Activated CD4-positive, alpha-beta T cell treated with anti-CD3 and anti-CD28 coated beads, Interleukin-2, amount 50 U/mL, for 16 hours (primary cell): Measurements from ENCODE around the gene DYRK3.
A peak's percentile ranks its signal among the peaks of the same experiment; 100 is the strongest.

ENCODE experiments used
- DNase-seq: peaks from one replicate; pipeline ENCODE4 v3.0.0-alpha.2; 2020

Gene DYRK3

GRCh38 chr1:206684478-206685333 lies 49.4 kb downstream of the DYRK3 start, which contains the start of gene MAPKAPK2:
MAPKAPK2 (plus strand) TSS chr1:206684905; CDS start chr1:206685230, 325 bp downstream.
- DNase-seq = peak; percentile 72

GRCh38 chr1:206685334-206685768 lies 50.0 kb downstream of the DYRK3 start:
- peak; percentile 30 for DNase-seq

GRCh38 chr1:206685769-206686477 lies 50.6 kb downstream of the DYRK3 start:
- peak; percentile 49 for DNase-seq

GRCh38 chr1:206686478-206687249 lies 51.3 kb downstream of the DYRK3 start:
- peak; percentile 46 for DNase-seq

GRCh38 chr1:206687251-206687914 lies 52.0 kb downstream of the DYRK3 start:
- no peak for DNase-seq

- no peak for DNase-seq
Measured at GRCh38 chr1:206687915-206688442, 52.6 kb downstream of the DYRK3 start.

- DNase-seq = no peak
Measured at GRCh38 chr1:206690516-206690915, 55.2 kb downstream of the DYRK3 start.

GRCh38 chr1:206691604-206692003 lies 56.3 kb downstream of the DYRK3 start:
- DNase-seq = no peak

- no peak for DNase-seq
Measured at GRCh38 chr1:206693029-206693428, 57.7 kb downstream of the DYRK3 start.

- no peak for DNase-seq
Measured at GRCh38 chr1:206693592-206693991, 58.3 kb downstream of the DYRK3 start.

GRCh38 chr1:206694171-206695124 lies 59.1 kb downstream of the DYRK3 start:
- DNase-seq = no peak

GRCh38 chr1:206695733-206696132 lies 60.4 kb downstream of the DYRK3 start:
- DNase-seq = no peak

- no peak for DNase-seq
Measured at GRCh38 chr1:206696812-206697585, 61.7 kb downstream of the DYRK3 start.

- DNase-seq = no peak
Measured at GRCh38 chr1:206698011-206698410, 62.7 kb downstream of the DYRK3 start.
